ENCODE results near the gene DDX54.

The DDX54 gene

GRCh38 chr12:113185180-113186032, at the start of gene DDX54, which contains the start of gene RITA1:
TSS of gene DDX54 (minus strand) at chr12:113185478. CDS start at chr12:113185451, 27 bp downstream.
TSS of gene RITA1 (plus strand) at chr12:113185721. CDS start at chr12:113186747, 1,026 bp downstream.
- H3K27me3 ChIP-seq (ENCODE audit: control insufficient read depth, insufficient read depth, low read length): no peaks in the 10 kb centered on the region

GRCh38 chr12:113234483-113234882, 49.2 kb upstream of the DDX54 start:
- Histone ChIP-seq H3K9ac (ENCODE audit: low read length) (no peak overlapping the region), H3K27me3 (ENCODE audit: control insufficient read depth, insufficient read depth, low read length) (no peaks in the 10 kb centered on the region), H3K9me3 (ENCODE audit: control insufficient read depth, insufficient read depth, low read depth, low read length) (peaks cover 7% of the 10 kb centered on the region; the same call in 1 of the 2 replicates), H3K4me3 (ENCODE audit: low read depth, low read length) (no peak overlapping the region), H3K36me3 (ENCODE audit: control insufficient read depth, insufficient read depth, low read length) (peaks cover 19% of the 10 kb centered on the region), H3K27ac (ENCODE audit: low read depth, low read length) (no peak overlapping the region), H3K4me1 (ENCODE audit: control insufficient read depth, insufficient read depth, low read length) (peaks cover 32% of the 10 kb centered on the region)

More at GRCh38 chr12:113185180-113186032, at the start of gene DDX54, which contains the start of gene RITA1:
- H3K9me3 ChIP-seq (ENCODE audit: control insufficient read depth, insufficient read depth, low read depth, low read length): no peaks in the 10 kb centered on the region
- H3K9ac ChIP-seq (ENCODE audit: low read length): peak within 1 kb of the TSS; percentile 95
- H3K4me1 ChIP-seq (ENCODE audit: control insufficient read depth, insufficient read depth, low read length): 0 out of 2 replicates have a peak, but pooled peaks cover 4% of the 10 kb centered on the region
- peak within 1 kb of the TSS; percentile 95 for H3K27ac ChIP-seq (ENCODE audit: low read depth, low read length)
- H3K36me3 ChIP-seq (ENCODE audit: control insufficient read depth, insufficient read depth, low read length): peaks cover 24% of the 10 kb centered on the region
- H3K4me3 ChIP-seq (ENCODE audit: low read depth, low read length): peak within 1 kb of the TSS; percentile 90

- Histone ChIP-seq H3K4me3 (ENCODE audit: low read depth, low read length) (no peak overlapping the region), H3K27ac (ENCODE audit: low read depth, low read length) (no peak overlapping the region), H3K4me1 (ENCODE audit: control insufficient read depth, insufficient read depth, low read length) (peaks cover 32% of the 10 kb centered on the region), H3K27me3 (ENCODE audit: control insufficient read depth, insufficient read depth, low read length) (no peaks in the 10 kb centered on the region), H3K9ac (ENCODE audit: low read length) (no peak overlapping the region), H3K9me3 (ENCODE audit: control insufficient read depth, insufficient read depth, low read depth, low read length) (peaks cover 7% of the 10 kb centered on the region; the same call in 1 of the 2 replicates), H3K36me3 (ENCODE audit: control insufficient read depth, insufficient read depth, low read length) (peaks cover 16% of the 10 kb centered on the region)
These were observed 48.7 kb upstream of the DDX54 start for GRCh38 chr12:113233967-113234366.

GRCh38 chr12:113232840-113233585, 47.7 kb upstream of the DDX54 start:
- peaks cover 19% of the 10 kb centered on the region for H3K36me3 ChIP-seq (ENCODE audit: control insufficient read depth, insufficient read depth, low read length)
- peaks cover 32% of the 10 kb centered on the region for H3K4me1 ChIP-seq (ENCODE audit: control insufficient read depth, insufficient read depth, low read length)
- peak overlapping the region; percentile 17; the same call in 1 of the 2 replicates for H3K4me3 ChIP-seq (ENCODE audit: low read depth, low read length)
- H3K27ac ChIP-seq (ENCODE audit: low read depth, low read length): peak overlapping the region; percentile 95; the same call in 1 of the 2 replicates
- H3K9me3 ChIP-seq (ENCODE audit: control insufficient read depth, insufficient read depth, low read depth, low read length): peaks cover 7% of the 10 kb centered on the region; the same call in 1 of the 2 replicates
- H3K9ac ChIP-seq (ENCODE audit: low read length): peak overlapping the region; percentile 81
- H3K27me3 ChIP-seq (ENCODE audit: control insufficient read depth, insufficient read depth, low read length): no peaks in the 10 kb centered on the region

- peaks cover 32% of the 10 kb centered on the region for H3K4me1 ChIP-seq (ENCODE audit: control insufficient read depth, insufficient read depth, low read length)
- no peaks in the 10 kb centered on the region for H3K27me3 ChIP-seq (ENCODE audit: control insufficient read depth, insufficient read depth, low read length)
- H3K36me3 ChIP-seq (ENCODE audit: control insufficient read depth, insufficient read depth, low read length): peaks cover 26% of the 10 kb centered on the region
- no peak overlapping the region for H3K4me3 ChIP-seq (ENCODE audit: low read depth, low read length)
- H3K9ac ChIP-seq (ENCODE audit: low read length): peak overlapping the region; percentile 81
- peaks cover 7% of the 10 kb centered on the region; the same call in 1 of the 2 replicates for H3K9me3 ChIP-seq (ENCODE audit: control insufficient read depth, insufficient read depth, low read depth, low read length)
- H3K27ac ChIP-seq (ENCODE audit: low read depth, low read length): peak overlapping the region; percentile 95; the same call in 1 of the 2 replicates
These were observed 47.0 kb upstream of the DDX54 start for GRCh38 chr12:113232089-113232839.

GRCh38 chr12:113231235-113232088, 46.2 kb upstream of the DDX54 start:
- Histone ChIP-seq H3K4me3 (ENCODE audit: low read depth, low read length) (no peak overlapping the region), H3K9me3 (ENCODE audit: control insufficient read depth, insufficient read depth, low read depth, low read length) (peaks cover 7% of the 10 kb centered on the region; the same call in 1 of the 2 replicates), H3K27me3 (ENCODE audit: control insufficient read depth, insufficient read depth, low read length) (no peaks in the 10 kb centered on the region), H3K9ac (ENCODE audit: low read length) (peak overlapping the region; percentile 81), H3K27ac (ENCODE audit: low read depth, low read length) (peak overlapping the region; percentile 95), H3K36me3 (ENCODE audit: control insufficient read depth, insufficient read depth, low read length) (peaks cover 33% of the 10 kb centered on the region), H3K4me1 (ENCODE audit: control insufficient read depth, insufficient read depth, low read length) (peaks cover 32% of the 10 kb centered on the region)

- H3K36me3 ChIP-seq (ENCODE audit: control insufficient read depth, insufficient read depth, low read length): peaks cover 33% of the 10 kb centered on the region
- H3K4me3 ChIP-seq (ENCODE audit: low read depth, low read length): no peak overlapping the region
These were observed 45.3 kb upstream of the DDX54 start for GRCh38 chr12:113230315-113231234.

GRCh38 chr12:113228394-113229028, 43.2 kb upstream of the DDX54 start:
- peaks cover 30% of the 10 kb centered on the region for H3K4me1 ChIP-seq (ENCODE audit: control insufficient read depth, insufficient read depth, low read length)
- no peaks in the 10 kb centered on the region for H3K27me3 ChIP-seq (ENCODE audit: control insufficient read depth, insufficient read depth, low read length)
- no peak overlapping the region for H3K4me3 ChIP-seq (ENCODE audit: low read depth, low read length)
- H3K9ac ChIP-seq (ENCODE audit: low read length): no peak overlapping the region
- no peak overlapping the region for H3K27ac ChIP-seq (ENCODE audit: low read depth, low read length)
- peaks cover 7% of the 10 kb centered on the region; the same call in 1 of the 2 replicates for H3K9me3 ChIP-seq (ENCODE audit: control insufficient read depth, insufficient read depth, low read depth, low read length)
- H3K36me3 ChIP-seq (ENCODE audit: control insufficient read depth, insufficient read depth, low read length): peaks cover 33% of the 10 kb centered on the region

More at GRCh38 chr12:113230315-113231234, 45.3 kb upstream of the DDX54 start:
- Histone ChIP-seq H3K9ac (ENCODE audit: low read length) (peak overlapping the region; percentile 81), H3K4me1 (ENCODE audit: control insufficient read depth, insufficient read depth, low read length) (peaks cover 32% of the 10 kb centered on the region), H3K27ac (ENCODE audit: low read depth, low read length) (peak overlapping the region; percentile 95; the same call in 1 of the 2 replicates), H3K9me3 (ENCODE audit: control insufficient read depth, insufficient read depth, low read depth, low read length) (peaks cover 7% of the 10 kb centered on the region; the same call in 1 of the 2 replicates), H3K27me3 (ENCODE audit: control insufficient read depth, insufficient read depth, low read length) (no peaks in the 10 kb centered on the region)

Measured in HUES6 (cell line).